ENCODE results near the gene EXOSC6. TPM values are rescaled to one million over a fixed set of nuclear protein-coding genes. Genes with fewer than 3 reads are reported as not detected.
A peak's percentile ranks its signal among the peaks of the same experiment; 100 is the strongest.
"Not testable (repeated sequence)": the region's sequence is repeated elsewhere in the genome, so short reads cannot be mapped to it uniquely, and the experiment has no call there.

Gene EXOSC6
- total RNA-seq, 3 donors from 2014 or later (not counting 1 experiment from before 2014, with no cell fraction given), result 26.4 to 27.6 (median 27.3) TPM

GRCh38 chr16:70289229-70290094 is 37.7 kb upstream of the EXOSC6 start, which contains the start of gene AARS1:
TSS of gene AARS1 (minus strand) at chr16:70289506. CDS start at chr16:70282763, 6,743 bp downstream.
- intact Hi-C loops (cut with micrococcal nuclease), result loop anchor here (1.0 to 2.0 kb wide), 2 partner anchors 10 to 57 kb away; partner anchors contain the start of genes DDX19A and DDX19B
- H3K36me3 ChIP-seq (ENCODE audit: control insufficient read depth, insufficient read depth, low read length), result no peaks in the 10 kb centered on the region
- H3K27ac ChIP-seq (ENCODE audit: low read length), result peak within 1 kb of the TSS; percentile 83
- Mint-ChIP-seq H3K4me3 (peak within 1 kb of the TSS; percentile 100), H3K36me3 (no peaks in the 10 kb centered on the region), H3K27ac (peak within 1 kb of the TSS; percentile 97 to 100), H3K27me3 (ENCODE audit: low read depth in 2 of 2) (no peaks in the 10 kb centered on the region), H3K4me1 (peaks cover 16 to 18% of the 10 kb centered on the region in 2 donors), H3K9me3 (no peaks in the 10 kb centered on the region)
- under 1% methylated on average over 42 of the region's 53 CpGs for WGBS (ENCODE audit: insufficient coverage)
- TF ChIP-seq CTCF (IDR thresholded peaks at IDR 0.05), result no peak
- no peaks in the 10 kb centered on the region for H3K27me3 ChIP-seq (ENCODE audit: control insufficient read depth, insufficient read depth, low read length)
- peaks cover 16% of the 10 kb centered on the region for H3K4me1 ChIP-seq (ENCODE audit: control insufficient read depth, insufficient read depth, low read length)
- ATAC-seq (peak; percentile 94 to 98 (median 97)), DNase-seq (peak; percentile 90 to 99)
- H3K4me3 ChIP-seq (ENCODE audit: low read length), result peak within 1 kb of the TSS; percentile 78
- no peaks in the 10 kb centered on the region for H3K9me3 ChIP-seq (ENCODE audit: control insufficient read depth, insufficient read depth, low read length)

GRCh38 chr16:70287304-70287971 is 35.7 kb upstream of the EXOSC6 start:
- H3K9me3 ChIP-seq (ENCODE audit: control insufficient read depth, insufficient read depth, low read length); H3K9me3 Mint-ChIP-seq; H3K36me3 Mint-ChIP-seq; H3K27me3 ChIP-seq (ENCODE audit: control insufficient read depth, insufficient read depth, low read length); intact Hi-C loops (cut with micrococcal nuclease); DNase-seq; H3K27ac Mint-ChIP-seq; H3K4me3 ChIP-seq (ENCODE audit: low read length); H3K36me3 ChIP-seq (ENCODE audit: control insufficient read depth, insufficient read depth, low read length); ATAC-seq; H3K27me3 Mint-ChIP-seq (ENCODE audit: low read depth in 2 of 2); H3K27ac ChIP-seq (ENCODE audit: low read length): not testable (repeated sequence)
- peaks cover 25% of the 10 kb centered on the region for H3K4me1 ChIP-seq (ENCODE audit: control insufficient read depth, insufficient read depth, low read length)
- peak overlapping the region; percentile 53 for H3K4me3 Mint-ChIP-seq
- WGBS (ENCODE audit: insufficient coverage), result 95% methylated on average over 17 of the region's 17 CpGs
- peaks cover 21 to 31% of the 10 kb centered on the region in 2 donors for H3K4me1 Mint-ChIP-seq

- no peaks in the 10 kb centered on the region for H3K4me1 ChIP-seq (ENCODE audit: control insufficient read depth, insufficient read depth, low read length)
- no peak overlapping the region for H3K27ac ChIP-seq (ENCODE audit: low read length)
- ATAC-seq (no peak), DNase-seq (no peak)
- no peak overlapping the region for H3K27ac Mint-ChIP-seq
- H3K9me3 Mint-ChIP-seq, result no peaks in the 10 kb centered on the region
- TF ChIP-seq CTCF (IDR thresholded peaks at IDR 0.05), result no peak
- H3K27me3 ChIP-seq (ENCODE audit: control insufficient read depth, insufficient read depth, low read length), result no peaks in the 10 kb centered on the region
- peaks cover 10% of the 10 kb centered on the region for H3K36me3 Mint-ChIP-seq
- H3K9me3 ChIP-seq (ENCODE audit: control insufficient read depth, insufficient read depth, low read length), result no peaks in the 10 kb centered on the region
- WGBS (ENCODE audit: insufficient coverage), result 91% methylated on average over 1 of the region's 1 CpG
- H3K27me3 Mint-ChIP-seq (ENCODE audit: low read depth in 2 of 2), result no peaks in the 10 kb centered on the region
- H3K4me3 Mint-ChIP-seq, result no peak overlapping the region
- H3K36me3 ChIP-seq (ENCODE audit: control insufficient read depth, insufficient read depth, low read length), result peaks cover 37% of the 10 kb centered on the region
- intact Hi-C loops (cut with micrococcal nuclease), result no loop called here
- H3K4me3 ChIP-seq (ENCODE audit: low read length), result no peak overlapping the region
- H3K4me1 Mint-ChIP-seq, result no peaks in the 10 kb centered on the region
Observed at GRCh38 chr16:70276392-70276791, 24.7 kb upstream of the EXOSC6 start.

- DNase-seq (no peak), ATAC-seq (no peak)
- H3K4me3 Mint-ChIP-seq, result no peak overlapping the region
- no peaks in the 10 kb centered on the region for H3K4me1 ChIP-seq (ENCODE audit: control insufficient read depth, insufficient read depth, low read length)
- no peaks in the 10 kb centered on the region for H3K9me3 ChIP-seq (ENCODE audit: control insufficient read depth, insufficient read depth, low read length)
- no peaks in the 10 kb centered on the region for H3K27me3 ChIP-seq (ENCODE audit: control insufficient read depth, insufficient read depth, low read length)
- peaks cover 46% of the 10 kb centered on the region for H3K36me3 ChIP-seq (ENCODE audit: control insufficient read depth, insufficient read depth, low read length)
- no peaks in the 10 kb centered on the region for H3K9me3 Mint-ChIP-seq
- no peaks in the 10 kb centered on the region for H3K4me1 Mint-ChIP-seq
- no peak overlapping the region for H3K27ac Mint-ChIP-seq
- 99% methylated on average over 10 of the region's 10 CpGs for WGBS (ENCODE audit: insufficient coverage)
- TF ChIP-seq CTCF (IDR thresholded peaks at IDR 0.05), result no peak
- no peaks in the 10 kb centered on the region for H3K27me3 Mint-ChIP-seq (ENCODE audit: low read depth in 2 of 2)
- no peak overlapping the region for H3K27ac ChIP-seq (ENCODE audit: low read length)
- peaks cover 6% of the 10 kb centered on the region for H3K36me3 Mint-ChIP-seq
- intact Hi-C loops (cut with micrococcal nuclease), result no loop called here
- no peak overlapping the region for H3K4me3 ChIP-seq (ENCODE audit: low read length)
Observed at GRCh38 chr16:70271696-70272095, 20.0 kb upstream of the EXOSC6 start.

Data from natural killer cell (primary cell).